HEK293 (cell line): ENCODE measurements around the gene HERC3.

Experiments used
- CTCF ChIP-seq: fragments of 450-650 bp; formaldehyde crosslinking; IDR thresholded peaks from 2 replicates; pipeline ENCODE4 v1.5.1; 2016; ENCODE audit warnings: missing biosample characterization, missing genetic modification characterization
- ZBTB11 ChIP-seq: fragments of 450-650 bp; formaldehyde crosslinking; conservative IDR thresholded peaks from 2 replicates; pipeline ENCODE4 v1.5.1; 2016; ENCODE audit warnings: low read depth, missing biosample characterization, missing genetic modification characterization
- ZNF133 ChIP-seq: fragments of 450-650 bp; formaldehyde crosslinking; IDR thresholded peaks from 2 replicates; pipeline ENCODE4 v1.5.1; 2016; ENCODE audit warnings: missing biosample characterization, missing genetic modification characterization
- ZNF768 ChIP-seq: fragments of 450-650 bp; formaldehyde crosslinking; IDR thresholded peaks from 2 replicates; pipeline ENCODE4 v1.5.1; 2018; ENCODE audit warnings: missing biosample characterization, mild to moderate bottlenecking, missing genetic modification characterization

DNA sequence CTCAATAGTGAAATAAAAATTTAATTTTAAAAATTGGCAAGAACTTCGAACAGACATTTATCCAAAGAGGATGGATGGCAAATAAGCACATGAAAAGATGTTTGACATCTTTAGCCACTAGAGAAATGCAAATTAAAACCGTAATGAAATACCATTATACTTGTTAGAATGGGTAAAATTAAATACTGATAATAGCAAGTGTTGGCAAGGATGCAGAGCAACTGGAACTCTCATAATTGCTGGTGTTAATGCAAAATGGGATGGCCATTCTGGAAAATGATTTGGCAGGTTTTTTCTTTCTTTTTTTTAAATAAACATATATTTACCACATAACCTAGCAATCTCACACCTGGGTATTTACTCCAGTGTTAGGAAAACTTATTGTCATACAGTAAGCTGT lies 51.7 kb downstream of the HERC3 start:
- no peak for TF ChIP-seq ZBTB11 (tag by site-specific recombination)
- no peak for TF ChIP-seq ZNF133 (tag by site-specific recombination)
- TF ChIP-seq CTCF (tag by site-specific recombination) = no peak
- TF ChIP-seq ZNF768 (tag by site-specific recombination) = no peak
